Endodermal cell (in vitro differentiated cells): Measurements from ENCODE around the gene CCDC57. TPM values are rescaled to one million over a fixed set of nuclear protein-coding genes. Genes with fewer than 3 reads are reported as not detected.

ENCODE experiments used
- DNase-seq: peaks from one replicate; pipeline ENCODE4 v3.0.0-alpha.2; 2017
- H3K27ac ChIP-seq: 2 replicates; pipeline ENCODE4 v1.5.1; 2013; ENCODE audit warnings: mild to moderate bottlenecking, low read depth, low read length, moderate library complexity
- H3K27me3 ChIP-seq: 2 replicates; pipeline ENCODE4 v1.6.1; 2013; ENCODE audit warnings: mild to moderate bottlenecking, low read length, moderate library complexity; ENCODE audit not compliant: insufficient read depth, control insufficient read depth, poor library complexity, severe bottlenecking
- H3K36me3 ChIP-seq: 2 replicates; pipeline ENCODE4 v1.7.0; 2013; ENCODE audit warnings: mild to moderate bottlenecking, low read length, moderate library complexity; ENCODE audit not compliant: control insufficient read depth, insufficient read depth
- H3K4me1 ChIP-seq: one replicate; pipeline ENCODE4 v1.7.0; 2013; ENCODE audit warnings: low read length; ENCODE audit not compliant: control insufficient read depth, insufficient read depth
- H3K4me3 ChIP-seq: 2 replicates; pipeline ENCODE4 v1.5.1; 2013; ENCODE audit warnings: mild to moderate bottlenecking, low read length, moderate library complexity
- H3K9ac ChIP-seq: 2 replicates; pipeline ENCODE4 v1.6.1; 2013; ENCODE audit warnings: mild to moderate bottlenecking, low read length, moderate library complexity; ENCODE audit not compliant: poor library complexity, severe bottlenecking; ENCODE audit errors: extremely low read depth
- H3K9me3 ChIP-seq: 2 replicates; pipeline ENCODE4 v1.6.1; 2013; ENCODE audit warnings: mild to moderate bottlenecking, low read length, moderate library complexity; ENCODE audit not compliant: control insufficient read depth
- H3K27ac Mint-ChIP-seq: 2 replicates; pipeline ENCODE4 v1.8.0; 2020; ENCODE audit warnings: mixed read lengths
- H3K27me3 Mint-ChIP-seq: 2 replicates; pipeline ENCODE4 v1.8.0; 2021; ENCODE audit warnings: mild to moderate bottlenecking, mixed read lengths; ENCODE audit not compliant: insufficient read depth
- H3K36me3 Mint-ChIP-seq: 2 replicates; pipeline ENCODE4 v1.8.0; 2020; ENCODE audit warnings: low read depth, mixed read lengths
- H3K4me1 Mint-ChIP-seq: 2 replicates; pipeline ENCODE4 v1.8.0; 2020; ENCODE audit warnings: mixed read lengths
- H3K4me3 Mint-ChIP-seq: 2 replicates; pipeline ENCODE4 v1.8.0; 2020; ENCODE audit warnings: mild to moderate bottlenecking, moderate library complexity, mixed read lengths
- H3K9me3 Mint-ChIP-seq: 2 replicates; pipeline ENCODE4 v1.8.0; 2020; ENCODE audit warnings: mild to moderate bottlenecking, mixed read lengths
- WGBS, 2 experiments: methylation state at CpG; one replicate each; pipeline versions ENCODE4 v1.1.5 to v1.1.7; 2013; ENCODE audit warnings: missing lambda C conversion rate in 2 of 2, mixed read lengths in 1 of 2; ENCODE audit not compliant: insufficient coverage in 1 of 2, insufficient read length in 1 of 2; 5-methylcytosine and 5-hydroxymethylcytosine counted together
- total RNA-seq, 2 donors: library from RNA; stranded (reverse); fragmentation: NEBNext Ultra II Directional in 1 of 2; extraction: Animal tissue kit (Norgen Biotek cat#: 25700) in 1 of 2; gene quantifications; 2 replicates in 1 of 2; 3 replicates in 1 of 2; pipeline ENCODE4 v1.2.1, GENCODE V29; 2021
- TF ChIP-seq, protein P1 (sequence below): fragments of 200-600 bp; sonication (generic); conservative IDR thresholded peaks from 2 replicates; pipeline ENCODE4 v1.5.0; 2021; ENCODE audit warnings: antibody characterized with exemption, mild to moderate bottlenecking

The CCDC57 gene
- total RNA-seq, 2 donors from 2014 or later, result 61.8 to 82.8 TPM

DNA sequence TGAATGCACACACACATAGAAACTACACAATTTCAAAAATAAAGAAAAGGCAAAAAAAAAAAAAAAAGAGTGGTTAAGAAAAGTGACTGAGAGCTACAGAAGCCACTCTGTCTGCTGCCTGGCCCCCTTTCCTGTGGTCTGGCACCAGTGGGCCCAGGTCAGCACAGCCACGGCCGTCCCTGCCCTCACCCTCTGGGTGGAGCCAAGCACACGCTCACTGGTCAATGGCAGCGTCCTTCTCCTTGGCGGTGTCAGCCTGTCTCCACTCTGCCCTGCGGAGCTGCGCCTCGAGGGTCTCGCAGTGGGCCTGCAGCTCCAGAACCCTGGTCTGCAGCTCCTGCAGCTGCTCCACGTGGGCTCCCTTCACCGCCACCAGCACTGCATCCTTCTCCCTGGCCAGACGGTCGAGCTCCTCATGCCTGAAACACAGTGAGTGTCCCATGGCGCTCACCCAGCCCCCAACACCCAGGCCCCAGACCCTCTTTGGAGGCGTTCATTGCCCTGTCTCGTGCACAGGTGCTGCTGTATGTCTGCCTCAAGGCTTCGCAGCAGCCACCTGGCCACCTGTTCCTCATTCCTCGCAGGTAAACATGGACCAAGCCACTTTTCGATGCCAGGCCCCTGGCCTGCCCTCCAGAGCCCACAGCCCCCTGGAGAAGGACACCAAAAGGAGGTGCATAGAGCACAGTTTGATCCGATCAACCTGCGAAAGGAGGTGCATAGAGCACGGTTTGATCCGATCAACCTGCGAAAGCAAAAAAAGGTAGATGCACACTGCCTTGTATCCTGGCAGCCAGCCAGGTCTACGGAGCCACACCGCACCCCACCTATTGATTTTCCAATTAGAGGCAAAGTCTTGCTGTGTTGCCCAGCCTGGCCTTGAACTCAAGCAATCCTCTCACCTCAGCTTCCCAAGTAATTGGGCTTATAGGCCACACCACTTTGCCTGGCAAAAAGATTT, 24.4 kb downstream of the CCDC57 start:
- H3K4me3 Mint-ChIP-seq, result no peak overlapping the region
- DNase-seq, result no peak
- TF ChIP-seq, protein P1, sequence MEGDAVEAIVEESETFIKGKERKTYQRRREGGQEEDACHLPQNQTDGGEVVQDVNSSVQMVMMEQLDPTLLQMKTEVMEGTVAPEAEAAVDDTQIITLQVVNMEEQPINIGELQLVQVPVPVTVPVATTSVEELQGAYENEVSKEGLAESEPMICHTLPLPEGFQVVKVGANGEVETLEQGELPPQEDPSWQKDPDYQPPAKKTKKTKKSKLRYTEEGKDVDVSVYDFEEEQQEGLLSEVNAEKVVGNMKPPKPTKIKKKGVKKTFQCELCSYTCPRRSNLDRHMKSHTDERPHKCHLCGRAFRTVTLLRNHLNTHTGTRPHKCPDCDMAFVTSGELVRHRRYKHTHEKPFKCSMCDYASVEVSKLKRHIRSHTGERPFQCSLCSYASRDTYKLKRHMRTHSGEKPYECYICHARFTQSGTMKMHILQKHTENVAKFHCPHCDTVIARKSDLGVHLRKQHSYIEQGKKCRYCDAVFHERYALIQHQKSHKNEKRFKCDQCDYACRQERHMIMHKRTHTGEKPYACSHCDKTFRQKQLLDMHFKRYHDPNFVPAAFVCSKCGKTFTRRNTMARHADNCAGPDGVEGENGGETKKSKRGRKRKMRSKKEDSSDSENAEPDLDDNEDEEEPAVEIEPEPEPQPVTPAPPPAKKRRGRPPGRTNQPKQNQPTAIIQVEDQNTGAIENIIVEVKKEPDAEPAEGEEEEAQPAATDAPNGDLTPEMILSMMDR, result no peak
- Histone ChIP-seq H3K4me3 (no peak overlapping the region), H3K27me3 (no peaks in the 10 kb centered on the region), H3K27ac (no peak overlapping the region), H3K9me3 (no peaks in the 10 kb centered on the region), H3K4me1 (no peaks in the 10 kb centered on the region), H3K36me3 (peaks cover 43% of the 10 kb centered on the region), H3K9ac (no peak overlapping the region)
- H3K27me3 Mint-ChIP-seq, result no peaks in the 10 kb centered on the region
- H3K9me3 Mint-ChIP-seq, result no peaks in the 10 kb centered on the region
- H3K36me3 Mint-ChIP-seq, result peaks cover 54% of the 10 kb centered on the region
- WGBS, 2 experiments, result 91 to 93% methylated on average over 23 to 26 of the region's 26 CpGs
- no peak overlapping the region for H3K27ac Mint-ChIP-seq
- H3K4me1 Mint-ChIP-seq, result no peaks in the 10 kb centered on the region

DNA sequence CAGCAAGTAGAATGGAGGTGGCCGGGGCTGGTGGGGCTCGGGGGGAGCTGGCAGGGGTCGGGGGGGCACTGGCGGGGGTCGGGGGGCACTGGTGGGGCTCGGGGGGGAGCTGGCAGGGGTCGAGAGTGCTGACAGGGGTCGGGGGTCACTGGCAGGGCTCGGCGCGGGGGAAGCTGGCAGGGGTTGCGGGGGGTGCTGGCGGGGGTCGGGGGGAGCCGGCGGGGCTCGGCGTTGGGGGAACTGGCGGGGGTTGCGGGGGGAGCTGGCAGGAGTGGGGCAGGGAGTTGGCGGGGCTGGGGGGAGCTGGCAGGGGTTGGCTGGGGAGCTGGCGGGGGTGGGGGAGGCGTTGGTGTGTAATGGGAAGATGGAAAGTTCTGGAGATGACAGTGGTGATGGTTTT, 25.1 kb downstream of the CCDC57 start:
- WGBS, 2 experiments, result 95% methylated on average over 10 of the region's 23 CpGs; no CpG with 5 or more reads in 1 of the 2 experiments
- no peaks in the 10 kb centered on the region for H3K27me3 Mint-ChIP-seq
- H3K27ac Mint-ChIP-seq, result no peak overlapping the region
- peaks cover 51% of the 10 kb centered on the region for H3K36me3 Mint-ChIP-seq
- H3K4me3 Mint-ChIP-seq, result no peak overlapping the region
- no peak overlapping the region for H3K27ac ChIP-seq
- H3K4me3 ChIP-seq, result no peak overlapping the region
- H3K9me3 ChIP-seq, result no peaks in the 10 kb centered on the region
- no peak for DNase-seq
- TF ChIP-seq, protein P1, result no peak
- no peaks in the 10 kb centered on the region for H3K9me3 Mint-ChIP-seq
- no peaks in the 10 kb centered on the region for H3K27me3 ChIP-seq
- H3K36me3 ChIP-seq, result peaks cover 39% of the 10 kb centered on the region
- no peak overlapping the region for H3K9ac ChIP-seq
- no peaks in the 10 kb centered on the region for H3K4me1 Mint-ChIP-seq
- H3K4me1 ChIP-seq, result no peaks in the 10 kb centered on the region

DNA sequence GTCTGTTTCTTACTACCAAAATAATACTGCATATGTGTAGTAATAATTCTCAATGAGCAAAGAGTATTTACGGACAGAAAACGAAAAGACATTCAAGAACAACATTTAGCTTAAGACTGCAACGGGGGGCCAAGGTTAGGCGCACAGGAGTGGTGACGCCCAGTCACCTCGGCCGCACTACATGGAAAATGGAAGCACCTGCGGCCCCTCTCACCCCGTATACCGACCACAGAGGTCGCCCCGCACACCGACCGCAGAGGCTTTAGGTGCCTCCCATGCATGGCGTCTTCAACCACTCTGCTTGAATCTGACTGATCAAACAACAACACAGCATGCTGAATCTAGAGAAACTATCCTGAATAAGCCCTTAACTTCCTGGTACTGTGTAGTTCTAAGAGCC, 26.4 kb downstream of the CCDC57 start:
- Mint-ChIP-seq H3K36me3 (peaks cover 47% of the 10 kb centered on the region), H3K9me3 (no peaks in the 10 kb centered on the region), H3K27me3 (no peaks in the 10 kb centered on the region), H3K4me1 (no peaks in the 10 kb centered on the region), H3K27ac (no peak overlapping the region), H3K4me3 (no peak overlapping the region)
- DNase-seq, result no peak
- H3K4me1 ChIP-seq, result no peaks in the 10 kb centered on the region
- no peak overlapping the region for H3K9ac ChIP-seq
- no peak overlapping the region for H3K27ac ChIP-seq
- H3K36me3 ChIP-seq, result peaks cover 41% of the 10 kb centered on the region
- H3K4me3 ChIP-seq, result no peak overlapping the region
- WGBS, 2 experiments, result 90 to 96% methylated on average over 9 to 15 of the region's 15 CpGs
- TF ChIP-seq, protein P1, result no peak
- no peaks in the 10 kb centered on the region for H3K27me3 ChIP-seq
- H3K9me3 ChIP-seq, result no peaks in the 10 kb centered on the region
